ENCODE data around the gene OR2T34. TPM values are rescaled to one million over a fixed set of nuclear protein-coding genes. Genes with fewer than 3 reads are reported as not detected.
"Not testable (repeated sequence)": the region's sequence is repeated elsewhere in the genome, so short reads cannot be mapped to it uniquely, and the experiment has no call there.

The OR2T34 gene
- not detected for polyA plus RNA-seq (ENCODE audit: insufficient read length in 4 of 4)

GRCh38 chr1:248574657-248575056, at the start of gene OR2T34:
Gene OR2T34, minus strand, starts transcription at chr1:248574757. Its CDS starts 0 bp downstream, at chr1:248574757.
- DNase-seq (ENCODE audit: low read depth in 4 of 4, low spot score in 2 of 4), result not testable (repeated sequence)

GRCh38 chr1:248622570-248623001, 48.0 kb upstream of the OR2T34 start:
- no peak for DNase-seq (ENCODE audit: low read depth in 4 of 4, low spot score in 2 of 4)

- DNase-seq (ENCODE audit: low read depth in 4 of 4, low spot score in 2 of 4), result no peak
Measured at GRCh38 chr1:248621770-248622169, 47.2 kb upstream of the OR2T34 start.

GRCh38 chr1:248618878-248619277, 44.3 kb upstream of the OR2T34 start:
- peak in 2 of 4 donors; percentile 3 to 17 for DNase-seq (ENCODE audit: low read depth in 4 of 4, low spot score in 2 of 4)

GRCh38 chr1:248618119-248618518, 43.6 kb upstream of the OR2T34 start:
- DNase-seq (ENCODE audit: low read depth in 4 of 4, low spot score in 2 of 4), result no peak

- no peak for DNase-seq (ENCODE audit: low read depth in 4 of 4, low spot score in 2 of 4)
Measured at GRCh38 chr1:248613742-248614141, 39.2 kb upstream of the OR2T34 start.

GRCh38 chr1:248611883-248612414, 37.4 kb upstream of the OR2T34 start:
- DNase-seq (ENCODE audit: low read depth in 4 of 4, low spot score in 2 of 4), result no peak

- no peak for DNase-seq (ENCODE audit: low read depth in 4 of 4, low spot score in 2 of 4)
Measured at GRCh38 chr1:248610301-248610700, 35.7 kb upstream of the OR2T34 start.

- DNase-seq (ENCODE audit: low read depth in 4 of 4, low spot score in 2 of 4), result no peak
Measured at GRCh38 chr1:248599396-248599795, 24.8 kb upstream of the OR2T34 start.

GRCh38 chr1:248597589-248597988, 23.0 kb upstream of the OR2T34 start, which contains the start of gene OR2T10:
Gene OR2T10, minus strand, starts transcription at chr1:248597700. Its CDS starts 3,932 bp downstream, at chr1:248593768.
- DNase-seq (ENCODE audit: low read depth in 4 of 4, low spot score in 2 of 4), result no peak

- DNase-seq (ENCODE audit: low read depth in 4 of 4, low spot score in 2 of 4), result no peak
Measured at GRCh38 chr1:248596615-248597014, 22.1 kb upstream of the OR2T34 start.

GRCh38 chr1:248593226-248593625, 18.7 kb upstream of the OR2T34 start:
- DNase-seq (ENCODE audit: low read depth in 4 of 4, low spot score in 2 of 4), result no peak

- DNase-seq (ENCODE audit: low read depth in 4 of 4, low spot score in 2 of 4), result no peak
Measured at GRCh38 chr1:248592655-248593054, 18.1 kb upstream of the OR2T34 start.

GRCh38 chr1:248590055-248590454, 15.5 kb upstream of the OR2T34 start:
- no peak for DNase-seq (ENCODE audit: low read depth in 4 of 4, low spot score in 2 of 4)

- no peak for DNase-seq (ENCODE audit: low read depth in 4 of 4, low spot score in 2 of 4)
Measured at GRCh38 chr1:248589334-248589733, 14.8 kb upstream of the OR2T34 start.

GRCh38 chr1:248585266-248585665, 10.7 kb upstream of the OR2T34 start:
- no peak for DNase-seq (ENCODE audit: low read depth in 4 of 4, low spot score in 2 of 4)

- DNase-seq (ENCODE audit: low read depth in 4 of 4, low spot score in 2 of 4), result no peak
Measured at GRCh38 chr1:248576260-248576980, 1.9 kb upstream of the OR2T34 start.

- DNase-seq (ENCODE audit: low read depth in 4 of 4, low spot score in 2 of 4), result not testable (repeated sequence)
Measured at GRCh38 chr1:248573856-248574255, 701 bp downstream of the OR2T34 start.

GRCh38 chr1:248572049-248572448, 2.5 kb downstream of the OR2T34 start:
- DNase-seq (ENCODE audit: low read depth in 4 of 4, low spot score in 2 of 4), result not testable (repeated sequence)

GRCh38 chr1:248570811-248571210, 3.7 kb downstream of the OR2T34 start:
- DNase-seq (ENCODE audit: low read depth in 4 of 4, low spot score in 2 of 4), result not testable (repeated sequence)

- not testable (repeated sequence) for DNase-seq (ENCODE audit: low read depth in 4 of 4, low spot score in 2 of 4)
Measured at GRCh38 chr1:248569049-248569448, 5.5 kb downstream of the OR2T34 start.

Data from left renal cortex interstitium (tissue), 4 donors.